Progenitor cell of endocrine pancreas (in vitro differentiated cells): ENCODE measurements around the gene COL1A2. TPM values are rescaled to one million over a fixed set of nuclear protein-coding genes. Genes with fewer than 3 reads are reported as not detected.

ENCODE experiments used
- DNase-seq: peaks from one replicate; pipeline ENCODE4 v3.0.0; 2021; ENCODE audit warnings: low spot score; ENCODE audit not compliant: unreplicated experiment
- H3K27ac Mint-ChIP-seq: 2 replicates; pipeline ENCODE4 v1.8.0; 2021; ENCODE audit warnings: mild to moderate bottlenecking, moderate library complexity, mixed read lengths
- H3K27me3 Mint-ChIP-seq: 2 replicates; pipeline ENCODE4 v1.8.0; 2021; ENCODE audit warnings: mixed read lengths
- H3K36me3 Mint-ChIP-seq: 2 replicates; pipeline ENCODE4 v1.8.0; 2022; ENCODE audit warnings: mixed read lengths; ENCODE audit not compliant: insufficient read depth
- H3K4me1 Mint-ChIP-seq: 2 replicates; pipeline ENCODE4 v1.8.0; 2021; ENCODE audit warnings: low read depth, mixed read lengths
- H3K4me3 Mint-ChIP-seq: 2 replicates; pipeline ENCODE4 v1.8.0; 2021; ENCODE audit warnings: low read depth, mild to moderate bottlenecking, moderate library complexity, mixed read lengths
- H3K9me3 Mint-ChIP-seq: 2 replicates; pipeline ENCODE4 v1.8.0; 2021; ENCODE audit warnings: low read depth, mixed read lengths
- CTCF ChIP-seq: fragments of 200-600 bp; sonication (generic); IDR thresholded peaks from one replicate; pipeline ENCODE4 v1.5.0; 2021; ENCODE audit warnings: antibody characterized with exemption, mild to moderate bottlenecking; ENCODE audit not compliant: unreplicated experiment
- long read RNA-seq: library from polyadenylated mRNA; unstranded; transcript quantifications from one replicate; pipeline ENCODE4 v2.0.0, GENCODE V29; 2020
- total RNA-seq: library from RNA; stranded (reverse); gene quantifications from 2 replicates; pipeline ENCODE4 v1.2.1, GENCODE V29; 2021

The COL1A2 gene
- 14.8 and 26.2 TPM in 2 replicates for total RNA-seq
- long read RNA-seq, partial matches to known transcripts, result 11 of 33 reads
- long read RNA-seq, other reads (novel, unspliced or antisense), result 22 of 33 reads

- H3K4me1 Mint-ChIP-seq, result peaks cover 9% of the 10 kb centered on the region
- peak; percentile 31 for DNase-seq
- H3K9me3 Mint-ChIP-seq, result no peaks in the 10 kb centered on the region
- peak within 1 kb of the TSS; percentile 75 for H3K4me3 Mint-ChIP-seq
- no peak within 1 kb of the TSS for H3K27ac Mint-ChIP-seq
- H3K27me3 Mint-ChIP-seq, result peaks cover 20% of the 10 kb centered on the region
- TF ChIP-seq CTCF, result no peak
- H3K36me3 Mint-ChIP-seq, result no peaks in the 10 kb centered on the region
These were observed at the start of gene COL1A2 for GRCh38 chr7:94394437-94395140. Gene COL1A2, plus strand, starts transcription at chr7:94394895. Its CDS starts 137 bp downstream, at chr7:94395032.

GRCh38 chr7:94345907-94346306, 48.8 kb upstream of the COL1A2 start:
- no peak for DNase-seq
- no peaks in the 10 kb centered on the region for H3K27me3 Mint-ChIP-seq
- peaks cover 2% of the 10 kb centered on the region for H3K4me1 Mint-ChIP-seq
- no peaks in the 10 kb centered on the region for H3K9me3 Mint-ChIP-seq
- no peak overlapping the region for H3K4me3 Mint-ChIP-seq
- no peak overlapping the region for H3K27ac Mint-ChIP-seq
- H3K36me3 Mint-ChIP-seq, result no peaks in the 10 kb centered on the region
- TF ChIP-seq CTCF, result no peak

GRCh38 chr7:94348142-94348541, 46.6 kb upstream of the COL1A2 start:
- Mint-ChIP-seq H3K9me3 (no peaks in the 10 kb centered on the region), H3K36me3 (no peaks in the 10 kb centered on the region), H3K4me1 (peaks cover 12% of the 10 kb centered on the region), H3K27ac (no peak overlapping the region), H3K4me3 (no peak overlapping the region), H3K27me3 (no peaks in the 10 kb centered on the region)
- DNase-seq, result no peak
- TF ChIP-seq CTCF, result no peak

- peaks cover 12% of the 10 kb centered on the region for H3K4me1 Mint-ChIP-seq
These were observed 44.0 kb upstream of the COL1A2 start for GRCh38 chr7:94350734-94351133.

GRCh38 chr7:94351703-94352102, 43.0 kb upstream of the COL1A2 start:
- H3K36me3 Mint-ChIP-seq, result no peaks in the 10 kb centered on the region
- H3K4me3 Mint-ChIP-seq, result no peak overlapping the region
- TF ChIP-seq CTCF, result no peak
- H3K4me1 Mint-ChIP-seq, result peaks cover 12% of the 10 kb centered on the region
- no peaks in the 10 kb centered on the region for H3K9me3 Mint-ChIP-seq
- H3K27me3 Mint-ChIP-seq, result no peaks in the 10 kb centered on the region
- no peak overlapping the region for H3K27ac Mint-ChIP-seq
- DNase-seq, result no peak

More at GRCh38 chr7:94350734-94351133, 44.0 kb upstream of the COL1A2 start:
- Mint-ChIP-seq H3K4me3 (no peak overlapping the region), H3K27me3 (no peaks in the 10 kb centered on the region), H3K27ac (no peak overlapping the region), H3K36me3 (no peaks in the 10 kb centered on the region), H3K9me3 (no peaks in the 10 kb centered on the region)
- DNase-seq, result no peak
- TF ChIP-seq CTCF, result no peak
